Measurements from ENCODE around the gene RNASE11. TPM values are rescaled to one million over a fixed set of nuclear protein-coding genes. Genes with fewer than 3 reads are reported as not detected.
"Not testable (repeated sequence)": the region's sequence is repeated elsewhere in the genome, so short reads cannot be mapped to it uniquely, and the experiment has no call there.

Gene RNASE11
- total RNA-seq, 1 donor from 2014 or later: not detected

- intact Hi-C loops (cut with micrococcal nuclease): no loop called here
Observed at GRCh38 chr14:20583908-20584307, 3.9 kb downstream of the RNASE11 start.

DNA sequence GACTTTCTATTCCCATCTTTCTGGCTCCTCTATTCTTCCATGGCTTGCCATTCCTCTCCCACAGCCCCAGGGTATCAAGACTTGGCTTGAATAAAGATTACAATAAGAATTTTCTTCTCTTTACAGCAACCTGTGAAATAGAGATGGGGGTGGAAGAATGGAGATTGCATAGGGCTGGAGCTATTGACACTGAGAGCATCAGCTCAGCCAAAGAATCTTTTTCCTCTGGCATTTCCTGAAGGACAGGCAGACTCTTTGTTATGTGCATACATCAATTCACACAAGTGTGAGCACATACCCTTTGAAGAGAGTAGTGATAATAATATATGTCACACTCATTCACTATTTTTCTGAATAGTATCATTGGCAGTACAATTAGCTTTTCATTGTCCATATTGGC lies 4.7 kb downstream of the RNASE11 start:
- intact Hi-C loops (cut with micrococcal nuclease): no loop called here

GRCh38 chr14:20580242-20580641 lies 7.6 kb downstream of the RNASE11 start:
- intact Hi-C loops (cut with micrococcal nuclease): no loop called here

DNA sequence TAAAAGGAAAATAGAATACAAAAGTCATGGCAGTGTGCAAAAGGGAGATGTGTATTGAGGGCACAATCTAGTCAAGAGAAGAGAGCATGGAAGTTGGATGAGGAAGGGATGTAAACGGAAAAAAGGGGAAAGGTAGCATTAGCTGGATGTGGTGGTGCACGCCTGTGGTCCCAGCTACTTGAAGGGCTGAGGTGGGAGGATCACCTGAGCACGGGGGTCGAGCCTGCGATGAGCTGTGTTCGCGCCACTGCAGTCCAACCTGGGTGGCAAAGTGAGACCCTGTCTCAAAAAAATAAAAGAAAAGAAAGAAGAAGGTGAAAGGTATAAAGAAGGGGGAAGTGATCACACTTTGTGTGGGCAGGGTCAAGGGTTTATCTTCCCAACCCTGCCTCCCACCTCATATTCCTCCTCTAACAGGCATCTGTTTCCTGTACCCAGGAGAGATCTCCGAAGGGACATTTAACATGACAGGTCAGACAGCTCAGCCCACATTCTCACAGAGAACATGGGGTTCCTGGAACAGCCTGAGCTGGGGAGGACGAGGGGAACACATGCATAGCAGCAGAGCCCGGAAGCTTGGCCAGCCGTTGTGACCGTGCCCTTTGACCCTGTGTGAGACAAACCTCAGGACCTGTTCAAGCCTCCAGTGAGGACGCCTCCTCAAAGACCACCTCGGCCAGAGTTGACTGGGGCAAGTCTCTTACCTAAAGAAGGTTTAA lies 8.9 kb downstream of the RNASE11 start:
- intact Hi-C loops (cut with micrococcal nuclease): no loop called here

GRCh38 chr14:20578325-20578724 lies 9.5 kb downstream of the RNASE11 start:
- intact Hi-C loops (cut with micrococcal nuclease): no loop called here

DNA sequence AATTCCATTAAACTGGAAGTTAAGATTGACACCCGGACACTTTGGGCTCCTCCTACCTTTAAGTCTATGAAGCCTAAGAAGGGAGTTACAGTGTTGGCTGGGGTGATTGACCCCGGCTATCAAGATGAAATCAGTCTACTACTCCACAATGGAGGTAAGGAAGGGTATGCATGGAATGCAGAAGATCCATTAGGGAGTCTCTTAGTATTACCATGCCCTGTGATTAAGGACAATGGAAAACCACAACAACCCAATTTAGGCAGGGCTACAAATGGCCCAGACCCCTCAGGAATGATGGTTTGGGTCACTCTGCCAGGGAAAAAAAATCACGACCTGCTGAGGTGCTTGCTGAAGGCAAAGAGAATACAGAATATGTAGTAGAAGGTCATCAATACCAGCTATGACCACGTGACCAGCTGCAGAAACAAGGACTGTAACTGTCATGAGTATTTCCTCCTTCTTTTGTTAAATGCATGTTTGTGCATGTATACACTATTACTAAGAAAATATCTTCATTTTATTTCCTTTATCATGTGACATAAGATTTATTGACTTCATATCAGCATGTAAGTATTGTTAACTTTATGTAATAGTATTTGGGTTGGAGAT lies 15.3 kb downstream of the RNASE11 start:
- intact Hi-C loops (cut with micrococcal nuclease): not testable (repeated sequence)

DNA sequence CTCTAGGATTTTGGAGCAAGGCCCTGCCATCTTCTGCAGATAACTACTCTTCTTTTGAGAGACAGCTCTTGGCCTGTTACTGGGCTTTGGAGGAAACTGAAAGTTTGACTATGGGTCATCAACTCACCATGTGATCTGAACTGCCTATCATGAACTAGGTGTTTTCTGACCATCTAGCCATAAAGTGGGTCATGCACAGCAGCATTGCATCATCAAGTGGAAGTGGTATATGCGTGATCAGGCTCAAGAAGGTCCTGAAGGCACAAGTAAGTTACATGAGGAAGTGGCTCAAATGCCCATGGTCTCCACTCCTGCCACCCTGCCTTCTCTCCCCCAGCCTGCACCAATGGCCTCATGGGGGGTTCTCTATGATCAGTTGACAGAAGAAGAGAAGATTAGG lies 17.1 kb downstream of the RNASE11 start:
- intact Hi-C loops (cut with micrococcal nuclease): not testable (repeated sequence)

- intact Hi-C loops (cut with micrococcal nuclease): not testable (repeated sequence)
Observed at GRCh38 chr14:20569865-20570264, 17.9 kb downstream of the RNASE11 start.

- intact Hi-C loops (cut with micrococcal nuclease): no loop called here
Observed at GRCh38 chr14:20569066-20569465, 18.7 kb downstream of the RNASE11 start.

GRCh38 chr14:20568393-20568792 lies 19.4 kb downstream of the RNASE11 start:
- intact Hi-C loops (cut with micrococcal nuclease): no loop called here

DNA sequence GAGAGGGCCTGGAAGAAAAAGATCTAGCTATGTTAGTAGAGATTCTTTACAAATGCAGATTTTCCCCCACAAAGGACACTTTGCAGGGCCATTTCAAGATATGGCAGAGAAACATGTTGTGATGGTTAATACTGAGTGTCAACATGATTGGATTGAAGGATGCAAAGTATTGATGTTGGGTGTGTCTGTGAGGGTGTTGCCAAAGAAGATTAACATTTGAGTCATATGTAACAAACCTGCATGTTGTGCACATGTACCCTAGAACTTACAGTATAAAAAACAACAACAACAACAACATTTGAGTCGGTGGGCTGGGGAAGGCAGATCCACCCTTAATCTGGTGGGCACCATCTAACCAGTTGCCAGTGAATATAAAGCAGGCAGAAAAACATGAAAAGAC lies 20.6 kb downstream of the RNASE11 start:
- intact Hi-C loops (cut with micrococcal nuclease): not testable (repeated sequence)

DNA sequence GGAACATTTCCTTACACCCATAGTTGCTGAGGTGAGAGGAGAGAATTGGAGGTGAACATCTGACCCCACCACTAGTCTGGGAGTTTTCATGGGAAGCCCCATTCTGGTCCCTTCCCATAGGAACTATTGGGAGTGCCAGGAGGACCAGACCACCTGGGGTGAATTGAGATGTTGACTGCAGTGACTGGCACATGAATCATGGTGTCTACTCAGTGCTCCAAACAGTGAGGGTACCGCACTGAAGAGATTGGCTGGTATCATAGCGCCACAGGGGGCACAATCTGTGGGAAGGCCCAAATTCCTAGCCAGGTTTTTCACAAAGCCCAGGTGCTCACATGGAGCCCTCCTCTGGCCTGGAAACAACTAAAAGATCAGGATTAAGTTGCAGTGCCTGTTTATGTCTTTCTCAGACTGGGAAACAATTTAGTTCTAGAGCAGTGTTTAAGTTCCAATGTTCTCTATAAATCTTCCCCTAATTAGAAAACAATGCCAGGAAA lies 23.3 kb downstream of the RNASE11 start:
- intact Hi-C loops (cut with micrococcal nuclease): no loop called here

- intact Hi-C loops (cut with micrococcal nuclease): no loop called here
Observed at GRCh38 chr14:20563971-20564370, 23.8 kb downstream of the RNASE11 start.

GRCh38 chr14:20560961-20561360 lies 26.8 kb downstream of the RNASE11 start, which contains the start of gene RNASE9:
Gene RNASE9 (minus strand): TSS chr14:20561047.
- intact Hi-C loops (cut with micrococcal nuclease): no loop called here

GRCh38 chr14:20559461-20559904 lies 28.3 kb downstream of the RNASE11 start:
- intact Hi-C loops (cut with micrococcal nuclease): no loop called here

- intact Hi-C loops (cut with micrococcal nuclease): no loop called here
Observed at GRCh38 chr14:20557212-20557542, 30.6 kb downstream of the RNASE11 start.

DNA sequence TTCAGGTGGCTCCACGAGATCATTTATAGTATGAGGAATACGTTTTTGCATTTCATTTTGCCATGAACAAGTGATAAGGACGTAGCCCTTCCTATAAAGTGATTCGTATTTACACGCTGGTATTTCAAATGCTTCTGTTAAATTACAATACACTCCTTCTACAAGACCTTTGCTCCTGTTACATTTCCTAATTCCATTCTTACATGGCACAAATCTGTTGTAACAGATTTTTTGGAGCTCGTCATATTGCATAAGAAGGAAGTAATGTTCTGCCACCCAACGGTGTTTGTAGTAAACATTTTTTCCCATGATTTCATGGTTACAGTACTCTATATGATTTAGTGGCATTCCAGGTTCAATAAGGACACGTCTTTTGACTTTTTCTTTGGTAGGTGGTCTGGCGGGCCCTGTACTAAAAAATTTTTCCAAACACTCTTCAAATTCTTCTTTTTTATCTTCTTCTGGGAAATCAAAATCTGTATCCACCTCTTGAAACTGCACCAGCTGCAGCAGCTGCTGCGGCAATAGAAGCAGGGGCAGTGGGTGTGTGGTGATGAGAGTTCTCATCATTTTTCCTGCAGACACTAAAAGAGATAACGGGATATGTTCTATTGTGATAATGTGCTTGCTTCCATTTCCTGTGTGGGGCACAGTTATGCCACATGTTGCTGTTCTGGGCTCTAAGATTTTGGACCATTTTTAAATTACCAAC lies 31.1 kb downstream of the RNASE11 start:
- intact Hi-C loops (cut with micrococcal nuclease): no loop called here

DNA sequence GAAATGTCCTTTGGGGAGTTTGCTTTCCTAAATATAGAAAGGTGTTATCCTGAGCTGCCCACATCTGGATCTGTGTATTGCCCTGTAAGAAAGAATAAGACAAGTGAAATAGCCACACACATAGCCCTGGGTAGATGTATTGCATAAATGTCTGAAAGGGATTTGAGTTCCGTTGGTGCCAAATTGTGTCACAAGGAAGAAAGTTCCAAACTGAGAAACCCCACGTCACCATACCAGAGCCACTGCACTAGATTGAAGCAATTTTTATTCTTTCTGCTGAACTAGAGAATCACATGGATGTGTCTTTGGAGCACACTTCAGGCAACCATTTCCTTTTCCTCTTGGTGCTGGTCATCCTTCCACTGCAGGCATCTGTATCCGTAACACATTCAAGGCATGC lies 32.0 kb downstream of the RNASE11 start:
- intact Hi-C loops (cut with micrococcal nuclease): no loop called here

- intact Hi-C loops (cut with micrococcal nuclease): no loop called here
Observed at GRCh38 chr14:20553024-20553423, 34.8 kb downstream of the RNASE11 start.

GRCh38 chr14:20551606-20552005 lies 36.2 kb downstream of the RNASE11 start:
- intact Hi-C loops (cut with micrococcal nuclease): no loop called here

DNA sequence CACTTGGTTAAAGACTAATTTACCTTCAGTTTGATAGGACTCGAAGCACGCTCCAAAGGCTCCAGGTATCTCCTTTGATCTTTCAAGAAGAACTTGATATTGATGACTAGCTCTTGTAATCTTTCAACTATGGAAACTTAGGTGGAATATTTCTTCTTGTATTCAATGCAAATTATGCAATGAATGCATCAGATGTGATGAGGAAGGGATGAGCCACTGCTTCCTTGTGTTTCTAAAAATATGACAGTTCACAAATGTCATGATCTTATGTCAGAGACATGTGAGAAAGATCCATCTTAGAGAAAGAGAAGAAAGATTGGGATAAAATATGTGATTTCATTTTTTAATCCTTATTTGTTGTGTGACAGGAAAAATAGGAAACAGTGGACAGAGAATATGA lies 36.9 kb downstream of the RNASE11 start:
- intact Hi-C loops (cut with micrococcal nuclease): no loop called here

DNA sequence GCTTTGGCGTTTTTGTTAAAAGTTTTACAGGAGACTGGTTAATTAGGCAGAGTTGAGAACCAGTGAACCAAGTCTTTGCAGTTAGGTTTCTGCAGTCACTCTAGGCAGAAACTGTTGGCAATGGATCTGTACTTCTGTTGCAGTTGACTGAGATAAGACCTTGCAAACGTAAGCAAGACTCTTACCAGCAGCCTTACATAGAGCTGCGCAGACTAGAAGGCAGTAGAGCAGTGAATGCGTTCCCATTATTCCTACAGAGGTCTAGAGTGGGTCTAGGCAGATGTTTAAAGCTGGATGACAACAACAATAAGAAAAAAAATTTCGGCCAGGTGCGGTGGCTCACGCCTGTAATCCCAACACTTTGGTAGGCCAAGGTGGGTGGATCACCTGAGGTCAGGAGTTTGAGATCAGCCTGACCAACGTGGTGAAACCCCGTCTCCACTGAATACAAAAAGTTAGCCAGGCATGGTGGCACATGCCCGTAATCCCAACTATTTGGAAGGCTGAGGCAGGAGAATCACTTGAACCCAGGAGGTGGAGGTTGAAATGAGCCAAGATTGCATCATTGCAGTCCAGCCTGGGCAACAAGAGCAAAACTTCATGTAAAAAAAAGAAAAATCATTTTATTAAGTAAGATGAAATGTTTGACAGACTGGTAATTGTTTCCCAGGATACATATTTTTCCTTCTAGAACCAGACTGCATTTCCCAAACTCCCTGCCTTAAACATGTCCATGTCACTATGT lies 39.2 kb downstream of the RNASE11 start:
- intact Hi-C loops (cut with micrococcal nuclease): no loop called here

All from T-helper 1 cell treated with Interleukin-12 subunit alpha and Interleukin-12 subunit beta and Interleukin-4 antibody, amounts not matched to agents 30 ng/mL and 1 ng/mL, for 36 hours (primary cell).